ENCODE data around the gene SLC38A10. TPM values are rescaled to one million over a fixed set of nuclear protein-coding genes. Genes with fewer than 3 reads are reported as not detected.
A peak's percentile ranks its signal among the peaks of the same experiment; 100 is the strongest.

The SLC38A10 gene
- total and polyA plus RNA-seq, 2 of the 13 experiments (the other 11 are each of a cell fraction or from before 2014, with no cell fraction given) = 23.4 to 55.8 TPM

DNA sequence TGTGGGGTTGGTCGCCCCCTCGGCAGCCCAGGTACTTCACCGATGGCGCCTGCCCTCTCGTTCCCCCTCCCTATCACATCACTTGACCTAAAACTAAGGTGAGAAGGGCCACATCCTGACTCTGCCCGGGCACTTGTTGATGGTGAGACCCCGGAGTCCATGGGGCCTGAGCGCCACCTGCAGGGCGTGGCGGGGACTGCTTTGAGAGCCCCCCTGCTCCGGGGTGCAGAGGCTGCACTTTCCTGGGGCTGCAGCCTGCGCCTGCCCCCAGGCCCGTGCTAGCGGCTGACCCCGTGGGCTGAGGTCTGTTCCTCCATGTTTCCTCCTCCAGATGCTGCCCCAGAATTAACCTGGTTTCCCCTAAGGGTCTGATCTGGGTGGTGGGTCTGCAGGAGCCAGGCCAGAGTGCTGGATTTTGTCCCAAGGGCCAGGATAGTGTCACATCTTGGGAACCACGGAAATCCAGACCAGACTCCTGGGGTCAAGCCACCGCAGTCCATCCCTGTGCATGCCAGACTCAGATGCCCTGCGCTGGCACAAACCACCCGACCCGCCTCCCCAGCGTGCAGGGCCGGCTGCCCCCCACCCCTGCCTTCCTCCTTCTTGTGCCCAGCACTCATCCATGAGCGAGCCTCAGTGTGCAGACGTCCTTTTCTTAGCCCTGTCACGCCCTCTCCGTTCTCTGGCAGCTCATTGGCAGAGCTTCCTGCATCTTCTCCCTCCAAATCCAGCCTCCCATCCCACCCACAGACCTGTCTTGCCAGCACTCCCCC lies 53.3 kb downstream of the SLC38A10 start (continued):
- TF ChIP-seq HMGXB3 (CRISPR knock-in tag; IDR thresholded peaks at IDR 0.05; ENCODE audit: borderline replicate concordance) = no peak
- peak; percentile 51 for TF ChIP-seq YY1 (IDR thresholded peaks at IDR 0.05; ENCODE audit: insufficient read depth, insufficient replicate concordance, low read depth, low read length)
- peak; percentile 65 for TF ChIP-seq ZNF687 (CRISPR knock-in tag; IDR thresholded peaks at IDR 0.05)
- TF ChIP-seq, protein P1, sequence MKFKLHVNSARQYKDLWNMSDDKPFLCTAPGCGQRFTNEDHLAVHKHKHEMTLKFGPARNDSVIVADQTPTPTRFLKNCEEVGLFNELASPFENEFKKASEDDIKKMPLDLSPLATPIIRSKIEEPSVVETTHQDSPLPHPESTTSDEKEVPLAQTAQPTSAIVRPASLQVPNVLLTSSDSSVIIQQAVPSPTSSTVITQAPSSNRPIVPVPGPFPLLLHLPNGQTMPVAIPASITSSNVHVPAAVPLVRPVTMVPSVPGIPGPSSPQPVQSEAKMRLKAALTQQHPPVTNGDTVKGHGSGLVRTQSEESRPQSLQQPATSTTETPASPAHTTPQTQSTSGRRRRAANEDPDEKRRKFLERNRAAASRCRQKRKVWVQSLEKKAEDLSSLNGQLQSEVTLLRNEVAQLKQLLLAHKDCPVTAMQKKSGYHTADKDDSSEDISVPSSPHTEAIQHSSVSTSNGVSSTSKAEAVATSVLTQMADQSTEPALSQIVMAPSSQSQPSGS (CRISPR knock-in tag; IDR thresholded peaks at IDR 0.05) = 0 out of 2 replicates have a peak, but pooled peaks have one; percentile 16
- TF ChIP-seq, protein P2, sequence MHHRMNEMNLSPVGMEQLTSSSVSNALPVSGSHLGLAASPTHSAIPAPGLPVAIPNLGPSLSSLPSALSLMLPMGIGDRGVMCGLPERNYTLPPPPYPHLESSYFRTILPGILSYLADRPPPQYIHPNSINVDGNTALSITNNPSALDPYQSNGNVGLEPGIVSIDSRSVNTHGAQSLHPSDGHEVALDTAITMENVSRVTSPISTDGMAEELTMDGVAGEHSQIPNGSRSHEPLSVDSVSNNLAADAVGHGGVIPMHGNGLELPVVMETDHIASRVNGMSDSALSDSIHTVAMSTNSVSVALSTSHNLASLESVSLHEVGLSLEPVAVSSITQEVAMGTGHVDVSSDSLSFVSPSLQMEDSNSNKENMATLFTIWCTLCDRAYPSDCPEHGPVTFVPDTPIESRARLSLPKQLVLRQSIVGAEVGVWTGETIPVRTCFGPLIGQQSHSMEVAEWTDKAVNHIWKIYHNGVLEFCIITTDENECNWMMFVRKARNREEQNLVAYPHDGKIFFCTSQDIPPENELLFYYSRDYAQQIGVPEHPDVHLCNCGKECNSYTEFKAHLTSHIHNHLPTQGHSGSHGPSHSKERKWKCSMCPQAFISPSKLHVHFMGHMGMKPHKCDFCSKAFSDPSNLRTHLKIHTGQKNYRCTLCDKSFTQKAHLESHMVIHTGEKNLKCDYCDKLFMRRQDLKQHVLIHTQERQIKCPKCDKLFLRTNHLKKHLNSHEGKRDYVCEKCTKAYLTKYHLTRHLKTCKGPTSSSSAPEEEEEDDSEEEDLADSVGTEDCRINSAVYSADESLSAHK (CRISPR knock-in tag; IDR thresholded peaks at IDR 0.05; ENCODE audit: borderline replicate concordance) = no peak
- TF ChIP-seq NCOA1 (CRISPR knock-in tag; IDR thresholded peaks at IDR 0.05) = 0 out of 2 replicates have a peak, but pooled peaks have one; percentile 12
- TF ChIP-seq PRMT3 (CRISPR knock-in tag; IDR thresholded peaks at IDR 0.05; ENCODE audit: borderline replicate concordance, low read depth) = 0 out of 2 replicates have a peak, but pooled peaks have one; percentile 68
- TF ChIP-seq ZNF792 (CRISPR knock-in tag; IDR thresholded peaks at IDR 0.05) = 0 out of 2 replicates have a peak, but pooled peaks have one; percentile 19
- peak; percentile 82 for TF ChIP-seq RBFOX2 (IDR thresholded peaks at IDR 0.05; ENCODE audit: low read depth, low read length)

Data from HepG2 (cell line).